ENCODE data around the gene ITK. TPM values are rescaled to one million over a fixed set of nuclear protein-coding genes. Genes with fewer than 3 reads are reported as not detected.

ITK gene
- 100 to 1,000 TPM; 227 to 260 (median 249) TPM for total RNA-seq

DNA sequence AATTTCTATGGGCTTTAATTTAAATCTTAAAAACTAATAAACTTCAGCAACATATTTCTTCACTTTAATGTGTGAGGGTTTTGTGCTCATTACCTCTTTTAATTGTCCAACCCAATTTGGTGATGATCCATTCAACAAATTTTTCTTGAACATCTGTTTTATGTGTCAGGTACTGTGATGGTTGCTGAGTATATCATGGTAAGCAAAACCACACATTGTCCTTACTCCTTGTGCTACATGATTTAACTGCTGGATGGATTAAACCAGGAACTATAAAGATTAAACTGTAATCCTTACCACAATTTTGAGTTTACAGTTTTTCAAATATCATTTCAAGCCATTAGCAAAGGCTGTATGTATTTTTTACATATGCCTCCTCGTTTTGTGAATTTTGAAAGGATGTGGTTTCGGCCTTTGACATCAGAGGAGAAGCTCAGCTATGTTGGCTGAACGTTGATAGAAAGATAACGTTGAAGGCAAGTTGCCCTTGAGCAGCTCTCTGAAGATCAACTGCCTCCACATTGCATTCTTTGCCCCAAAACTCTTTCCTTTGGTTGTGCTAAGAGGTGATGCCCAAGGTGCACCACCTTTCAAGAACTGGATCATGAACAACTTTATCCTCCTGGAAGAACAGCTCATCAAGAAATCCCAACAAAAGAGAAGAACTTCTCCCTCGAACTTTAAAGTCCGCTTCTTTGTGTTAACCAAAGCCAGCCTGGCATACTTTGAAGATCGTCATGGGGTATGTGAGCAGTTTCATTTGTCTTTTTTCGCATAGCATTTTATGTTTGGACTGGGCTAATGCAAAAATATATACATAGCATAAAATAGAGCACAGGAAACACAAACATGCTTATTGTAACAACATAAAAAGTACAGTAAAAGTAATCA lies at the start of gene ITK:
Gene ITK (plus strand): TSS at position 467 of the 891 bp plus-strand sequence. CDS start 138 bp downstream, at position 605.
- ATAC-seq (peak; percentile 56 to 65), DNase-seq (no peak)
- Mint-ChIP-seq H3K4me1 (ENCODE audit: low read depth) (peaks cover 52% of the 10 kb centered on the region), H3K27me3 (ENCODE audit: low read depth) (no peaks in the 10 kb centered on the region), H3K9me3 (no peaks in the 10 kb centered on the region), H3K36me3 (ENCODE audit: insufficient read depth) (peaks cover 36% of the 10 kb centered on the region), H3K4me3 (peak within 1 kb of the TSS; percentile 100)

DNA sequence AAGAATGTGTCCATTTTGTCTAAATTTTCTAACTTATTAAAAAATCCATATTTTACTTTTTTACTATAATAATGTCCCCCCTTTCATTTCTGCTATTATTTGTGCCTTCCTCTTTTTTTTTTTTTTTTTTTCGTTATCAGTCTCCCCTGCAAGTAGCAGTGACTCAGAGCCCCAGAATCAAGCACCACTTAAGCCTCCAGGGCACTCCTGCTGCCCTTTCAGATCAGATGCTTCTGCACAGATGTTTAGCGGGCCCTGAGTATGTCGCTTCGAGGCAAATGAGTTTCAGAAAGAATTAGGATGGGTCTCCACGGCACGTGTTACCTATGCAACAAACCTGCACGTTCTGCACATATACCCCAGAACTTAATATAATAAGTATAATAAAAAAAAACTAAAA lies 49.7 kb upstream of the ITK start:
- Mint-ChIP-seq H3K36me3 (ENCODE audit: insufficient read depth) (no peaks in the 10 kb centered on the region), H3K9me3 (no peaks in the 10 kb centered on the region), H3K4me3 (no peak overlapping the region), H3K4me1 (ENCODE audit: low read depth) (peaks cover 27% of the 10 kb centered on the region), H3K27me3 (ENCODE audit: low read depth) (no peaks in the 10 kb centered on the region)
- ATAC-seq: no peak
- no peak for DNase-seq

DNA sequence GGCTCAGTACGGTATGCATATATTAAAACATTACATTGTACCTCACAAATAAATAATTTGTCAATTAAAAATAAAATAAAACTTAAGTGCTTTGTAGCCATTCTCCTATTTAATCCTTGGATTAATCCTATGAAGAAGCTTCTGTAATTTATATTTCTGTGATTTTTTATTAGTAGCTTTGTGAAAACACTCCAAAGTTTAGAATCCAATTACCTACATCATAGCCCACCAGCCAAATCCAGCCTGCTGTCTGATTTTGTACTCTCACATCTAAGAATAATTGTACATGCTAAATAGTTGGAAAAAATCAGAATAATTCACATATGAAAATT lies 48.4 kb upstream of the ITK start:
- DNase-seq (no peak), ATAC-seq (no peak)
- H3K4me3 Mint-ChIP-seq: no peak overlapping the region
- H3K4me1 Mint-ChIP-seq (ENCODE audit: low read depth): peaks cover 31% of the 10 kb centered on the region
- H3K27me3 Mint-ChIP-seq (ENCODE audit: low read depth): no peaks in the 10 kb centered on the region
- H3K36me3 Mint-ChIP-seq (ENCODE audit: insufficient read depth): no peaks in the 10 kb centered on the region
- no peaks in the 10 kb centered on the region for H3K9me3 Mint-ChIP-seq

DNA sequence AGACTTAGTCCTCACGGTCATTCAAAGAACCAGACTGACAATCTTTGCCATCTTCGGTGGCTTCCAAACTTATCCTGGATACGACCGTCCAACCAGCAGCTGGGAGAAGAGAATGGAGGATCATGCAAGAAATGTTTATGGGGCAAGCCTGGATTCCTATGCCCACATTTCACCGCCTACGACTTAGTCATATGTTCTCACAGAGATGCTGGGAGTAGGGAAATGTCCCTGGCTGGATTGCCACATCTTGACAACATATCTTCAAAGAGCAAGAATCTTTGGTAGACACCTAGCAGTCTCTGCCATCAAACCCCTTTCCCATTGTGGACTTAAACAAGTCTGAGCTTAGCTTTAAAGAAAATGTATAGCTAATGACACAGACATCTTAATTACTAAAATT lies 42.9 kb upstream of the ITK start:
- DNase-seq: no peak
- H3K4me3 Mint-ChIP-seq: no peak overlapping the region
- H3K27me3 Mint-ChIP-seq (ENCODE audit: low read depth): no peaks in the 10 kb centered on the region
- no peak for ATAC-seq
- no peaks in the 10 kb centered on the region for H3K9me3 Mint-ChIP-seq
- peaks cover 56% of the 10 kb centered on the region for H3K4me1 Mint-ChIP-seq (ENCODE audit: low read depth)
- peaks cover 20% of the 10 kb centered on the region for H3K36me3 Mint-ChIP-seq (ENCODE audit: insufficient read depth)

DNA sequence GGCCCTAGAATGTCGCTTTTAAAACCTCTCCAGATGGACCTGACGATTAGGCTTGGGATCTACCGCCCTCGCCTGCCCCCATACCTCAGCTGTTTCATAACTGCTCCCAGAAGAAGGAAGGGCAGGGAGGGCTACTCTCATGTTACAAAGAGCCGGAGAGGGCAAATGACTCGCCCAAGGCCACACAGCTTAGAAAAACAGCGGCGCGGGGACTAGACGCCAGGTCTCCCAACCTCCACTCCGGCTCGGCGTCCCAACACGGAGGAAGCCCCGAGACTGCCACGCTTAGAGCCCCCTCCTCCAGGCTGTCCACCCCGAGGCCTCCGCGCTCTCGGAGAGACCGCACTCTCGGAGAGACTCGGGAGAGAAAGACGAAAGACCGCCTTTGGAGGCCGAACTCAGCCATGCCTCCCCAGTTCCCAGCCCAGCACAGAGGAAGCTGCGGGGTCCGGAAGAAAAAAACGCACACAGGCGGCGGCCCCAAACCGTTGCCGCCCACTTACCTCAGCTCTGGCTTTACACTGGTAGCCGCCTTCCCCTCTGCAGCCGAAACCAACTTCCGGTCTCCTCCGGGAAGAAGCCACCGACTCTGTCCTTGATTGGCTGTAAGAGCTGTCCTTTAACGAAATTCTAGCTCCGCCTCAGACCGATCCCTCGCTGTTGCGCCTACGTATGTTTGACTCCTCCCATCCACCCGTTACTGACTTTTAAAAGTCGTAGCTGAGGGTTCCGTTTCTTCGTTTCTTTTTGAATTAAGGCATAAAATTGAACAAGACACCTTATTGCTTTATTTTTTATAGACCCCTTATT lies 38.1 kb upstream of the ITK start, which contains the start of gene MED7:
Gene MED7 (minus strand): TSS at position 549 of the 810 bp plus-strand sequence. CDS start 3,434 bp downstream, outside the sequence.
- peaks cover 46% of the 10 kb centered on the region for H3K4me1 Mint-ChIP-seq (ENCODE audit: low read depth)
- H3K9me3 Mint-ChIP-seq: no peaks in the 10 kb centered on the region
- peak within 1 kb of the TSS; percentile 98 for H3K4me3 Mint-ChIP-seq
- no peaks in the 10 kb centered on the region for H3K27me3 Mint-ChIP-seq (ENCODE audit: low read depth)
- H3K36me3 Mint-ChIP-seq (ENCODE audit: insufficient read depth): peaks cover 19% of the 10 kb centered on the region
- DNase-seq (peak; percentile 84), ATAC-seq (peak; percentile 99)

DNA sequence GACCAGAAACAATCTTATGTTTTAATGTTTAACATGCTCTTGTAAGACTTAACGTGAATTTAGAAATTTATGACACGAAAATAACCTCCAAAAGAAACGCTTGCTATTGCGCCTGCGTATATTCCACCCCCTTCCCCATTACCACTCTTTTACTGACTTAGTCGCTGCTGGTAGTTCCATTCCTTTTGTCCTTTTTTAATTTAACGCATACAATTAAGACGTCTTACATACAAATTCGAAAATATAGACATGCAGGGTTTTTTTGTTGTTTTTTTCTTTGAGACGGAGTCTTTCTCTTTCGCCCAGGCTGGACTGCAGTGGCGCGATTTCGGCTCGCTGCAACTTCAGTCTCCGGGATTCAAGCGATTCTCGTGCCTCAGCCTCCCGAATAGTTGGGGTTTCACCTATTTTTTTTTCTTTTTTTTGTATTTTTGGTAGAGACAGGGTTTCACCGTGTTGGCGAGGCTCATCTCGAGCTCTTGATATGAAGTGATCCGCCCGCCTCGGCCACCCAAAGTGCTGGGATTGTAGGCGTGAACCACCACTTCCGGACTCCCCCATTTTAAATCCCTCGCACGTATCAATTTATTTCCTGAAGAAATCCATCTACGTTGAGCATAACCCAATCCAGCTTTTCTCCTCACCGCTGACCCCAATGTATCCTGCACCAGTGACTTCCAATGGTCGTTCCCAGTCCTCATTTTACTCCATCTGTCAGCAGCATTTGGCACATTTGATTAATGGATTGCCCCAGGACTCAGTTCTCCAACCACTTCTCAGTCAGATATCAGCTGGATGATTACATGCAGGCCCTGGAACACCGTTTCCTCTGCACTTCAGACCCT lies 37.3 kb upstream of the ITK start:
- H3K4me1 Mint-ChIP-seq (ENCODE audit: low read depth): peaks cover 52% of the 10 kb centered on the region

DNA sequence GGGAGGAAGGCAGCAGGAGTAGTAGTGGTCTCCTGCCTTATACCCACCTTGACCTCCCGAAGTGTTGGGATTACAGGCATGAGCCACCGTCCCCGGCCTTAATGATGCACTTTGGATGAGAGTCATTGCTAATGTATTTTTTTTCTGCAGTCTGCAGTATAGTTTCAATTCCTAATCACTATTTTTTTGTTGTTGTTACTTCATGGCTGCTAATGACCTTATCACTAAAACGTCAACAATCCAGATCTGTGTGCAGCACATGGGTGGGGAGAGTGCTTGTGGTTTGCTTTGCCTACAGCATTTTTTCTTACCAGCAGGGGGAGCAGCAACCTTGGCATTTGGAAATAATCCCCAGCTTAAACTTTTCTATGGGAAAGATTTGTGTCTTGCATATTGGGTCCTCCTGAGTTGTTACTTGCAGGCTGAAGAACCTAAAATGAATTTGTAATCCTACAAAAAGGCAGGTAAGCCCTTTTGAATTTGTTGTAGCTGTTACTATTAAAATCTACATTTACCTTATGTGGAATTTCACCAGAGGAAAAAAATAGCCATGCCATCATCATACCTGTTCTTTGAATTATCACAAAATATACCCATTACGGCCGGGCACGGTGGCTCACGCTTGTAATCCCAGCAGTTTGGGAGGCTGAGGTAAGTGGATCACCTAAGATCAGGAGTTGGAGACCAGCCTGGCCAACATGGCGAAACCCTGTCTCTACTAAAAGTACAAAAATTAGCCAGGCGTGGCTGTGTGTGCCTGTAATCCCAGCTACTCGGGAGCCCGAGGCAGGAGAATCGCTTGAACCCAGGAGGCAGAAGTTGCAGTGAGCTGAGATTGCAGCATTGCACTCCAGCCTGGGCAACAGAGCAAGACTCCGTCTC lies 31.7 kb upstream of the ITK start:
- ATAC-seq (peak; percentile 56 to 73), DNase-seq (peak; percentile 84)
- H3K36me3 Mint-ChIP-seq (ENCODE audit: insufficient read depth): no peaks in the 10 kb centered on the region
- peaks cover 42% of the 10 kb centered on the region for H3K4me1 Mint-ChIP-seq (ENCODE audit: low read depth)
- no peak overlapping the region for H3K4me3 Mint-ChIP-seq
- H3K27me3 Mint-ChIP-seq (ENCODE audit: low read depth): no peaks in the 10 kb centered on the region
- H3K9me3 Mint-ChIP-seq: no peaks in the 10 kb centered on the region

More for the DNA sequence above, 37.3 kb upstream of the ITK start:
- ATAC-seq (peak; percentile 41 to 42), DNase-seq (peak; percentile 21)
- Mint-ChIP-seq H3K36me3 (ENCODE audit: insufficient read depth) (peaks cover 14% of the 10 kb centered on the region), H3K9me3 (no peaks in the 10 kb centered on the region), H3K4me3 (peak overlapping the region; percentile 98), H3K27me3 (ENCODE audit: low read depth) (no peaks in the 10 kb centered on the region)

DNA sequence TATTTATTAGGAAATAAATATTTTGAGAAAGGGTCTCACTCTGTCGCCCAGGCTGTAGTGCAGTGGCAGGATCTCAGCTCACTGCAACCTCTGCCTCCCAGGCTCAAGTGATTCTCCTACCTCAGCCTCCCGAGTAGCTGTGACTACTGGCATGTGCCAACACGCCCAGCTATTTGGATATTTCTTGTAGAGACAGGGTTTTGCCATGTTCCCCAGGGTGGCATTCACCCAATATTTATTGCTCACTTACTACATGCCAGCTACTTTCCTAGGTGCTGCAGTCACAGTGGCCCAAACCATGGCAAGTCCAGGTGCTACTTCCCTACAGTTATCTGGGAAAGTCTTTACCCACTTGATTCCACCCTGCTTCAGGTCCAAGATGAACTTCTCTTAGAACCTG lies 29.6 kb upstream of the ITK start:
- H3K27me3 Mint-ChIP-seq (ENCODE audit: low read depth): no peaks in the 10 kb centered on the region
- H3K4me3 Mint-ChIP-seq: no peak overlapping the region
- no peaks in the 10 kb centered on the region for H3K9me3 Mint-ChIP-seq
- no peak for ATAC-seq
- peaks cover 58% of the 10 kb centered on the region for H3K4me1 Mint-ChIP-seq (ENCODE audit: low read depth)
- DNase-seq: no peak
- H3K36me3 Mint-ChIP-seq (ENCODE audit: insufficient read depth): no peaks in the 10 kb centered on the region

DNA sequence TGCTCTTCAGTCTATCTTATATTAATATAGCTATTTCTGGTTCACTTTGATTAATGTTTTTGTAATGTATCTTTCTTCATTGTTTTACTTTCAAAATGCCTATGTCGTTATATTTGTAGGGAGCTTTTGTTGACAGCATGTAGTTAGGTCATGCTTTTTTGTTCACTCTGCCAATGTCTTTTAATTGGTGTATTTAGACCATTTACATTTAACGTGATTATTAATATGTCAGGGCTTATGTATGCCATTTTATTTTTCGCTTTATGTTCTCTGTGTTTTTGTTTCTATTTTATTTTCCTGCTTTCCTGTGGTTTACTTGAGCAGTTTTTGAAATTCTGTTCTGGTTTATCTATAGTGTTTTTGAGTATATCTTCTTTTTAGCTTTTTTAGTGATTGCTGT lies 25.3 kb upstream of the ITK start:
- Mint-ChIP-seq H3K27me3 (ENCODE audit: low read depth) (no peaks in the 10 kb centered on the region), H3K4me3 (peak overlapping the region; percentile 76), H3K9me3 (no peaks in the 10 kb centered on the region), H3K36me3 (ENCODE audit: insufficient read depth) (no peaks in the 10 kb centered on the region), H3K4me1 (ENCODE audit: low read depth) (peaks cover 77% of the 10 kb centered on the region)
- ATAC-seq (no peak), DNase-seq (no peak)

DNA sequence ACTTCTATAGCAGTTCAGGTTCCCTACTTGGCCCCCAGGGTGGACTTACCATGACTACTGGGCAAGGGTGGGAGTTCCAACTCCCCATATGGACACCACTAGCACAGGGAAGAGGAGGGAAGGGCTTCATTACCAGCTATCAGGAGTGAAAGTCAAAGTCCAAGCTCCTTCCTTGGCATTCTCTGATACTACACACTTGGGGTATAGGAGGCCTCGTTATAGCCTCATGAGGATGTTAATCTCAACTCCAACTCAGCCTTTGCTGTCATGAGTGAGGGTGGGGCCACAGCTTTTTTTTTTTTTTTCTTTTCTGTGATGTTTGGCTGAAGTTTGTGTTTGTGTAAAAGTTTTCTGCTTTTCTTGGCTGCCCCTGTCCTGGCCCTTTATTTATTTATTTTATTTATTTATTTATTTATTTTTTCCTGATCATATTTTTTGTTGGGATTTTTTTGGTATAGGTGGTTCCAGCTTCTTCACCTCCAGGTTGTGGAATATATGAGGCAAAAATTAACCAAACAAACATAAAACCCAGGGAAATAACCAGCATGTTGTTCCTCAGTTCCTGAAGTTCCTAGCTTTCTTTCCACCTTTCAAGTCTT lies 23.2 kb upstream of the ITK start:
- Mint-ChIP-seq H3K4me1 (ENCODE audit: low read depth) (peaks cover 79% of the 10 kb centered on the region), H3K36me3 (ENCODE audit: insufficient read depth) (no peaks in the 10 kb centered on the region), H3K27me3 (ENCODE audit: low read depth) (no peaks in the 10 kb centered on the region), H3K9me3 (no peaks in the 10 kb centered on the region), H3K4me3 (no peak overlapping the region)
- no peak for ATAC-seq
- no peak for DNase-seq

DNA sequence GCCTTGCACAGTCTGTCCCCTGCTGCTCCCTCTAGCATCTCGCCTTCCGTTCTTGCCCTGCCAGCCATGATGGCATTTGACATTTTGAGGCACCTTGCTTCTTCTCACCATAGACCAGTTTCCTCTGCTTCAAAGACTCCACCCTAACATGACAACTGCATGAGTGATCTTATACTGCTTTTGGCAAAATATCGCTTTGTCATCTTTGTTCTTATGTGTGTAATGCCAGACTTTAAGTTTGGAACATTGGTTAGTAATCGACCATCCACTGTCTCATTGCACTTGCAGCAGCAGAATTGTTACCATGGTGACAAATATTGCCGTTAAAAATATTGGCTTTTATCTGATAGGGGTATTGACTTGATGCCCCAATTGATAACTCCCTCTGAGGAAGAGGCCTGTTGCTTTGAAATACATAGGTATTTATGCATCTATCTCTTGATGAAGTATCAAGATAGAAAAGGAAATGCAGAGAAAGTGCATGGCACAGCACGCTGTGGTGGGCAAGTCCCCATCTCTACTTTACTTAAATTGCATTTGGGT lies 21.4 kb upstream of the ITK start:
- ATAC-seq (peak; percentile 88), DNase-seq (no peak)
- peak overlapping the region; percentile 59 for H3K4me3 Mint-ChIP-seq
- no peaks in the 10 kb centered on the region for H3K36me3 Mint-ChIP-seq (ENCODE audit: insufficient read depth)
- H3K4me1 Mint-ChIP-seq (ENCODE audit: low read depth): peaks cover 69% of the 10 kb centered on the region
- H3K27me3 Mint-ChIP-seq (ENCODE audit: low read depth): no peaks in the 10 kb centered on the region
- no peaks in the 10 kb centered on the region for H3K9me3 Mint-ChIP-seq

DNA sequence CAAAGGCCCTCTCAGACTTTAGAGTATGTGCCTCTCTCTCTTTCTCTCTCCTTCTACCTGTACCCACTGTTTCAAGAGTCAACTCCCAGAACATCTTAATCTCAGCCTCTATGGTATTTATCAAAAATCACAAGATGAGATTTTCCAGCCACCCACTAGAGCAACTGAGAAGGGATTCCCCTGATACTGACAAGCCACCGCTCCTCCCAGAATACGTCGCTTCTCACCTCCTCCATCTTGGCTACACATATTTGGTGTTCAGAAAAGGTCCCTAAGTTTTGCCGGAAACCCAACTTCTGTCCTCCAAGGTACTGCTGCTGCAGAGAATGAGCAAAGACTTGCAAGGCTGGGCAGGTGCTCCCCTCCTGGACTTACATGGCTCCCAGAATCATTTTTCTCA lies 20.6 kb upstream of the ITK start:
- DNase-seq (peak; percentile 32), ATAC-seq (peak; percentile 55 to 59)
- Mint-ChIP-seq H3K4me1 (ENCODE audit: low read depth) (peaks cover 63% of the 10 kb centered on the region), H3K36me3 (ENCODE audit: insufficient read depth) (no peaks in the 10 kb centered on the region), H3K4me3 (peak overlapping the region; percentile 59), H3K27me3 (ENCODE audit: low read depth) (no peaks in the 10 kb centered on the region), H3K9me3 (no peaks in the 10 kb centered on the region)

DNA sequence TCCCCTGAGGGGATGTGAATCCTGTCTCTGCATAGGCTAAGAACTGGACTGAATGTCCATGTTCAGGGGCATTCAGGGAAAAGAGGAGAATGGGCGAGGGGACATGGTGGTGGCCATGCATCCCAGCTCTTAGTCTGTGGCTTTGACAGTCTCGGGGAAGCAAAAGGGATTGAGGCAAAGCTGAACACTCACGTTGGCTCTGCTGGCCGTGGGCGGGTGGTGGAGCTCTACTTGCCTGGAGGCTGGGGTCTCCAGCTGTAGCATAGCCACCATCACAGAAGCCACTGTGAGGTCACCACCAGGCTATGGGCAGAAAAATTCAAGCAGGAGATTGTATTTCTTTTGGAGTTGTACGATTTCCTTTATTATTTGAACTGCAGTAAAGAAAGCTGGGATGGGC lies 18.6 kb upstream of the ITK start:
- H3K27me3 Mint-ChIP-seq (ENCODE audit: low read depth): no peaks in the 10 kb centered on the region
- no peaks in the 10 kb centered on the region for H3K9me3 Mint-ChIP-seq
- ATAC-seq (no peak), DNase-seq (no peak)
- no peaks in the 10 kb centered on the region for H3K36me3 Mint-ChIP-seq (ENCODE audit: insufficient read depth)
- H3K4me1 Mint-ChIP-seq (ENCODE audit: low read depth): peaks cover 65% of the 10 kb centered on the region
- no peak overlapping the region for H3K4me3 Mint-ChIP-seq
